WTC11 (cell line): ENCODE measurements around the gene TEKT2. TPM values are rescaled to one million over a fixed set of nuclear protein-coding genes. Genes with fewer than 3 reads are reported as not detected.

Experiments
- ATAC-seq: fragments of 200-7000 bp; cut with Tn5 transposase; 2 replicates; pipeline ENCODE4 v1.10.0; 2021; ENCODE audit warnings: mild to moderate bottlenecking, moderate library complexity
- CTCF ChIA-PET: fragments of 300-600 bp; sonication (Branson Sonifier 250); formaldehyde crosslinking; loops from one replicate; lab custom pipeline; 2021; ENCODE audit warnings: antibody characterized with exemption; lab: Charles Lee
- POLR2A ChIA-PET: fragments of 350-600 bp; sonication (Branson Sonifier 250); formaldehyde crosslinking; loops from one replicate; lab custom pipeline; 2021; ENCODE audit warnings: antibody characterized with exemption; lab: Charles Lee
- DNase-seq: peaks from one replicate; pipeline ENCODE4 v3.0.0; 2021; ENCODE audit warnings: low spot score
- H3K27ac Mint-ChIP-seq: 2 replicates; pipeline ENCODE4 v1.8.0; 2021; ENCODE audit warnings: mixed read lengths
- H3K27me3 Mint-ChIP-seq: 2 replicates; pipeline ENCODE4 v1.8.0; 2021; ENCODE audit warnings: low read depth, mild to moderate bottlenecking, moderate library complexity, mixed read lengths
- H3K36me3 Mint-ChIP-seq: 2 replicates; pipeline ENCODE4 v1.8.0; 2021; ENCODE audit warnings: mixed read lengths
- H3K4me1 Mint-ChIP-seq: 2 replicates; pipeline ENCODE4 v1.8.0; 2022; ENCODE audit warnings: mixed read lengths
- H3K4me3 Mint-ChIP-seq: 2 replicates; pipeline ENCODE4 v1.8.0; 2021; ENCODE audit warnings: mild to moderate bottlenecking, moderate library complexity, mixed read lengths
- H3K9me3 Mint-ChIP-seq: 2 replicates; pipeline ENCODE4 v1.8.0; 2021; ENCODE audit warnings: mixed read lengths
- CBFB ChIP-seq: sonication (generic); formaldehyde crosslinking; IDR thresholded peaks from 2 replicates; pipeline ENCODE4 v1.8.1; 2022; ENCODE audit warnings: mild to moderate bottlenecking, low read depth, missing genetic modification reagents
- EMX1 ChIP-seq: fragments of 250-450 bp; sonication (Bioruptor Pico); IDR thresholded peaks from 2 replicates; pipeline ENCODE4 v1.8.0; 2021; ENCODE audit warnings: mild to moderate bottlenecking
- JAZF1 ChIP-seq: fragments of 250-450 bp; sonication (Bioruptor Pico); IDR thresholded peaks from 2 replicates; pipeline ENCODE4 v1.9.0; 2021; ENCODE audit warnings: moderate library complexity, mild to moderate bottlenecking, inconsistent platforms
- ZNF219 ChIP-seq: sonication (generic); formaldehyde crosslinking; IDR thresholded peaks from 2 replicates; pipeline ENCODE4 v1.8.0; 2023; ENCODE audit warnings: missing genetic modification reagents, mild to moderate bottlenecking, borderline replicate concordance
- ZNF263 ChIP-seq: sonication (generic); formaldehyde crosslinking; IDR thresholded peaks from 2 replicates; pipeline ENCODE4 v1.8.1; 2022; ENCODE audit warnings: low read depth, mild to moderate bottlenecking, moderate library complexity, missing genetic modification reagents
- ZNF396 ChIP-seq: fragments of 250-450 bp; sonication (Bioruptor Pico); IDR thresholded peaks from 2 replicates; pipeline ENCODE4 v1.8.0; 2021; ENCODE audit warnings: mild to moderate bottlenecking, moderate library complexity, borderline replicate concordance
- total RNA-seq: library from RNA; stranded (reverse); gene quantifications from 3 replicates; pipeline ENCODE4 v1.2.3, GENCODE V29; 2021
- TF ChIP-seq, protein P1 (sequence below): sonication (generic); formaldehyde crosslinking; IDR thresholded peaks from 2 replicates; pipeline ENCODE4 v1.8.1; 2022; ENCODE audit warnings: low read depth, mild to moderate bottlenecking, moderate library complexity, missing genetic modification reagents, borderline replicate concordance
- TF ChIP-seq, protein P2 (sequence below): sonication (generic); formaldehyde crosslinking; IDR thresholded peaks from 2 replicates; pipeline ENCODE4 v1.8.0; 2022; ENCODE audit warnings: missing genetic modification reagents
- TF ChIP-seq, protein P3 (sequence below): sonication (generic); formaldehyde crosslinking; conservative IDR thresholded peaks from 2 replicates; pipeline ENCODE4 v1.8.1; 2023; ENCODE audit warnings: mild to moderate bottlenecking, low read depth, missing genetic modification reagents, moderate library complexity
- TF ChIP-seq, protein P4 (sequence below): fragments of 200-600 bp; IDR thresholded peaks from 2 replicates; pipeline ENCODE4 v1.8.0; 2022; ENCODE audit warnings: antibody characterized with exemption
- TF ChIP-seq, protein P5 (sequence below): fragments of 250-450 bp; sonication (Bioruptor Pico); IDR thresholded peaks from 2 replicates; pipeline ENCODE4 v2.1.2; 2022; ENCODE audit warnings: mild to moderate bottlenecking, moderate library complexity
- TF ChIP-seq, protein P6 (sequence below): sonication (generic); formaldehyde crosslinking; IDR thresholded peaks from 2 replicates; pipeline ENCODE4 v1.8.1; 2022; ENCODE audit warnings: mild to moderate bottlenecking, missing genetic modification reagents, moderate library complexity, borderline replicate concordance

The TEKT2 gene
- total RNA-seq, 1 experiment from 2014 or later = 1.9 TPM

DNA sequence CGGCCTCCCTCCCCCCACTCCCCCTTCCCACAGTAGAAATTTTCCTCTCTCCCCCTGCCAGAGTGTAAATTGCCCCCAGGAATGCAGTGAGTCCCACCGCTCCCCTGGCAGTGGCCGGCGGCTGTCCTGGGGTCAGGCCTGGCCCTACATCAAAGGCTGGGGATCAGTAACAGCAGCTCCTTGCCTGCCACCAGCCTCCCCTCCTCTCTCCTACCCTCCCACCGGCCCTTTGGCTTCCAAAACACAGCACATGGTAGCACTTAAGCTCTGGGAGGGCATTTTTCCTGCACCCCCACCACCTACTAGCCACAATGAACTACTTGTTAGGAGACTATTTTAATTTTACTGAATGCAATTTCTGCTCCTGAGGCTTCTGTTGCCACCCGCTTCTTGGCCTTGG lies 50.1 kb downstream of the TEKT2 start (continued):
- no peak for TF ChIP-seq ZNF219 (CRISPR knock-in tag)
- TF ChIP-seq, protein P1, sequence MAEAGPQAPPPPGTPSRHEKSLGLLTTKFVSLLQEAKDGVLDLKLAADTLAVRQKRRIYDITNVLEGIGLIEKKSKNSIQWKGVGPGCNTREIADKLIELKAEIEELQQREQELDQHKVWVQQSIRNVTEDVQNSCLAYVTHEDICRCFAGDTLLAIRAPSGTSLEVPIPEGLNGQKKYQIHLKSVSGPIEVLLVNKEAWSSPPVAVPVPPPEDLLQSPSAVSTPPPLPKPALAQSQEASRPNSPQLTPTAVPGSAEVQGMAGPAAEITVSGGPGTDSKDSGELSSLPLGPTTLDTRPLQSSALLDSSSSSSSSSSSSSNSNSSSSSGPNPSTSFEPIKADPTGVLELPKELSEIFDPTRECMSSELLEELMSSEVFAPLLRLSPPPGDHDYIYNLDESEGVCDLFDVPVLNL (CRISPR knock-in tag) = no peak

DNA sequence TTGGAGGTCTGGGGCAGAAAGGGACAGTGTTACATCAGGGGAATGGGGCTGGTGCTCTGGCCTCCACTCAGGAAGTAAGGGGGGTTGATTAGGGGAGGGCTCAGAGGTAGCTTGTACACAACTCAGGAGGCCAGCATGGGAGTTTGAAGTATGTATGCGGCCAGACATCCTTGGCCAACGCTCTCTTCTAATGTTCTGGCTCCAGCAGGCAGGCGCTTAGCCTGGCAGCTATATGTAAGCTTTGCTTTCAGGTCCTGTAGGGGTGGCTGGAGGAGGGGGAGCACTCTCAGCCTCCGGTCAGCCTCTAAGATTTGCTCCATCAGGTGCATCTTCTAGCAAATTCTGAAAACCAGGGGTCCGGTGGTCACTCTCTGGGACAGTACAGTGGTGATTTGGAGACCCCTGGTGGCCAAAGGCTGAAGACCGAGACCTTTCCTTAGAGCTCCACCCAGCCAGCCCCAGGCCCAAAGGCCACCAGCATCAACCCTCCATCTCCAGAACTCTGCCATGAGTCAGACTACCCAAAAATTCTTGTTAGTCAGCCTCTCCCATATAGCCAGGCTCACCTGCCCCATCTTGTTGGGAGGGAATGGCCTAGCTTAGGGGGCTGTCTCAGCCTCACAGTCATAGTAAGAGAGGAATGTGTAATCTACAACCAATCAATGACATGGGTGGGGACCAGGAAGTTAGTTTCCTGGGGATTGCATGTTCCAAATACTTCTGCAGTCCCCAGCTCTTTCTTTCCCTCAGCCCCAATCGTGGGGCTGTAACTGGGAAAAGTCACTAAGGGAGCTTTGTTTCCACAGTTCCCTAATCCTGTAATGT lies 50.8 kb downstream of the TEKT2 start:
- peak overlapping the region; percentile 26 for H3K27ac Mint-ChIP-seq
- TF ChIP-seq, protein P2, sequence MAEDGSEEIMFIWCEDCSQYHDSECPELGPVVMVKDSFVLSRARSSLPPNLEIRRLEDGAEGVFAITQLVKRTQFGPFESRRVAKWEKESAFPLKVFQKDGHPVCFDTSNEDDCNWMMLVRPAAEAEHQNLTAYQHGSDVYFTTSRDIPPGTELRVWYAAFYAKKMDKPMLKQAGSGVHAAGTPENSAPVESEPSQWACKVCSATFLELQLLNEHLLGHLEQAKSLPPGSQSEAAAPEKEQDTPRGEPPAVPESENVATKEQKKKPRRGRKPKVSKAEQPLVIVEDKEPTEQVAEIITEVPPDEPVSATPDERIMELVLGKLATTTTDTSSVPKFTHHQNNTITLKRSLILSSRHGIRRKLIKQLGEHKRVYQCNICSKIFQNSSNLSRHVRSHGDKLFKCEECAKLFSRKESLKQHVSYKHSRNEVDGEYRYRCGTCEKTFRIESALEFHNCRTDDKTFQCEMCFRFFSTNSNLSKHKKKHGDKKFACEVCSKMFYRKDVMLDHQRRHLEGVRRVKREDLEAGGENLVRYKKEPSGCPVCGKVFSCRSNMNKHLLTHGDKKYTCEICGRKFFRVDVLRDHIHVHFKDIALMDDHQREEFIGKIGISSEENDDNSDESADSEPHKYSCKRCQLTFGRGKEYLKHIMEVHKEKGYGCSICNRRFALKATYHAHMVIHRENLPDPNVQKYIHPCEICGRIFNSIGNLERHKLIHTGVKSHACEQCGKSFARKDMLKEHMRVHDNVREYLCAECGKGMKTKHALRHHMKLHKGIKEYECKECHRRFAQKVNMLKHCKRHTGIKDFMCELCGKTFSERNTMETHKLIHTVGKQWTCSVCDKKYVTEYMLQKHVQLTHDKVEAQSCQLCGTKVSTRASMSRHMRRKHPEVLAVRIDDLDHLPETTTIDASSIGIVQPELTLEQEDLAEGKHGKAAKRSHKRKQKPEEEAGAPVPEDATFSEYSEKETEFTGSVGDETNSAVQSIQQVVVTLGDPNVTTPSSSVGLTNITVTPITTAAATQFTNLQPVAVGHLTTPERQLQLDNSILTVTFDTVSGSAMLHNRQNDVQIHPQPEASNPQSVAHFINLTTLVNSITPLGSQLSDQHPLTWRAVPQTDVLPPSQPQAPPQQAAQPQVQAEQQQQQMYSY (CRISPR knock-in tag) = no peak
- TF ChIP-seq, protein P3, sequence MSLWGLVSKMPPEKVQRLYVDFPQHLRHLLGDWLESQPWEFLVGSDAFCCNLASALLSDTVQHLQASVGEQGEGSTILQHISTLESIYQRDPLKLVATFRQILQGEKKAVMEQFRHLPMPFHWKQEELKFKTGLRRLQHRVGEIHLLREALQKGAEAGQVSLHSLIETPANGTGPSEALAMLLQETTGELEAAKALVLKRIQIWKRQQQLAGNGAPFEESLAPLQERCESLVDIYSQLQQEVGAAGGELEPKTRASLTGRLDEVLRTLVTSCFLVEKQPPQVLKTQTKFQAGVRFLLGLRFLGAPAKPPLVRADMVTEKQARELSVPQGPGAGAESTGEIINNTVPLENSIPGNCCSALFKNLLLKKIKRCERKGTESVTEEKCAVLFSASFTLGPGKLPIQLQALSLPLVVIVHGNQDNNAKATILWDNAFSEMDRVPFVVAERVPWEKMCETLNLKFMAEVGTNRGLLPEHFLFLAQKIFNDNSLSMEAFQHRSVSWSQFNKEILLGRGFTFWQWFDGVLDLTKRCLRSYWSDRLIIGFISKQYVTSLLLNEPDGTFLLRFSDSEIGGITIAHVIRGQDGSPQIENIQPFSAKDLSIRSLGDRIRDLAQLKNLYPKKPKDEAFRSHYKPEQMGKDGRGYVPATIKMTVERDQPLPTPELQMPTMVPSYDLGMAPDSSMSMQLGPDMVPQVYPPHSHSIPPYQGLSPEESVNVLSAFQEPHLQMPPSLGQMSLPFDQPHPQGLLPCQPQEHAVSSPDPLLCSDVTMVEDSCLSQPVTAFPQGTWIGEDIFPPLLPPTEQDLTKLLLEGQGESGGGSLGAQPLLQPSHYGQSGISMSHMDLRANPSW (CRISPR knock-in tag) = no peak
- TF ChIP-seq, protein P4, sequence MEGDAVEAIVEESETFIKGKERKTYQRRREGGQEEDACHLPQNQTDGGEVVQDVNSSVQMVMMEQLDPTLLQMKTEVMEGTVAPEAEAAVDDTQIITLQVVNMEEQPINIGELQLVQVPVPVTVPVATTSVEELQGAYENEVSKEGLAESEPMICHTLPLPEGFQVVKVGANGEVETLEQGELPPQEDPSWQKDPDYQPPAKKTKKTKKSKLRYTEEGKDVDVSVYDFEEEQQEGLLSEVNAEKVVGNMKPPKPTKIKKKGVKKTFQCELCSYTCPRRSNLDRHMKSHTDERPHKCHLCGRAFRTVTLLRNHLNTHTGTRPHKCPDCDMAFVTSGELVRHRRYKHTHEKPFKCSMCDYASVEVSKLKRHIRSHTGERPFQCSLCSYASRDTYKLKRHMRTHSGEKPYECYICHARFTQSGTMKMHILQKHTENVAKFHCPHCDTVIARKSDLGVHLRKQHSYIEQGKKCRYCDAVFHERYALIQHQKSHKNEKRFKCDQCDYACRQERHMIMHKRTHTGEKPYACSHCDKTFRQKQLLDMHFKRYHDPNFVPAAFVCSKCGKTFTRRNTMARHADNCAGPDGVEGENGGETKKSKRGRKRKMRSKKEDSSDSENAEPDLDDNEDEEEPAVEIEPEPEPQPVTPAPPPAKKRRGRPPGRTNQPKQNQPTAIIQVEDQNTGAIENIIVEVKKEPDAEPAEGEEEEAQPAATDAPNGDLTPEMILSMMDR = peak; percentile 80
- no peaks in the 10 kb centered on the region for H3K27me3 Mint-ChIP-seq
- CTCF ChIA-PET = interaction anchor here (0.6 to 5.5 kb wide), 47 partner anchors 11 to 316 kb away, joined by 3 to 142 read pairs (median 4); partner anchors contain the start of genes AGO1, AGO3, OSCP1 and SH3D21
- peak; percentile 95 for ATAC-seq
- POLR2A ChIA-PET = interaction anchor here (0.6 to 1.0 kb wide), 4 partner anchors 15 to 76 kb away, joined by 3 to 6 read pairs (median 4); partner anchors contain the start of gene TRAPPC3
- no peak overlapping the region for H3K4me3 Mint-ChIP-seq
- H3K9me3 Mint-ChIP-seq = no peaks in the 10 kb centered on the region
- peaks cover 15% of the 10 kb centered on the region; the same call in 1 of the 2 replicates for H3K36me3 Mint-ChIP-seq
- peaks cover 6% of the 10 kb centered on the region for H3K4me1 Mint-ChIP-seq
- DNase-seq = peak; percentile 81

DNA sequence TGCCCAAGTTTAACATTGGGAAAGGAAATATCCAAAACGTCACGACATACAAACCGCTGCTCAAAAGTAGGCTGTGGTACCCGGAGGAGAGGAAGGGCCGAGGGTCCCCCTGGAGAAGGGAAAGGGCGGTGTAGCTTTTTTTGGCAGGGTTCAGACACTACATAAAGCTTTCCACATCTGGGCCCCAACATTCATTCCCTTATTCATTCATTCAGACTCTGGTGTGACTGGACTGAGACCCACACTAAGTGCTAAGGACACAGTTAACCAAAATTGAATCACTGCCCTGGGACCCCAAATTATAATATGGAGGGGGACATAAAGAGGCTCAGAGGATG lies 51.4 kb downstream of the TEKT2 start:
- ATAC-seq (no peak), DNase-seq (no peak)
- ChIA-PET POLR2A (interaction anchor here (0.7 to 1.0 kb wide), 3 partner anchors 14 to 38 kb away, joined by 3 to 6 read pairs (median 5); partner anchors contain the start of gene TRAPPC3), CTCF (interaction anchor here (0.6 to 5.5 kb wide), 45 partner anchors 10 to 315 kb away, joined by 3 to 142 read pairs (median 4); partner anchors contain the start of genes AGO1, AGO3, OSCP1 and SH3D21)
- H3K27me3 Mint-ChIP-seq = no peaks in the 10 kb centered on the region
- H3K4me3 Mint-ChIP-seq = no peak overlapping the region
- H3K4me1 Mint-ChIP-seq = peaks cover 6% of the 10 kb centered on the region
- H3K27ac Mint-ChIP-seq = peak overlapping the region; percentile 26
- peaks cover 20% of the 10 kb centered on the region; the same call in 1 of the 2 replicates for H3K36me3 Mint-ChIP-seq
- no peaks in the 10 kb centered on the region for H3K9me3 Mint-ChIP-seq
- TF ChIP-seq, protein P2 (CRISPR knock-in tag) = no peak
- no peak for TF ChIP-seq ZNF263 (CRISPR knock-in tag)
- no peak for TF ChIP-seq JAZF1
- no peak for TF ChIP-seq CBFB (CRISPR knock-in tag)
- TF ChIP-seq, protein P5, sequence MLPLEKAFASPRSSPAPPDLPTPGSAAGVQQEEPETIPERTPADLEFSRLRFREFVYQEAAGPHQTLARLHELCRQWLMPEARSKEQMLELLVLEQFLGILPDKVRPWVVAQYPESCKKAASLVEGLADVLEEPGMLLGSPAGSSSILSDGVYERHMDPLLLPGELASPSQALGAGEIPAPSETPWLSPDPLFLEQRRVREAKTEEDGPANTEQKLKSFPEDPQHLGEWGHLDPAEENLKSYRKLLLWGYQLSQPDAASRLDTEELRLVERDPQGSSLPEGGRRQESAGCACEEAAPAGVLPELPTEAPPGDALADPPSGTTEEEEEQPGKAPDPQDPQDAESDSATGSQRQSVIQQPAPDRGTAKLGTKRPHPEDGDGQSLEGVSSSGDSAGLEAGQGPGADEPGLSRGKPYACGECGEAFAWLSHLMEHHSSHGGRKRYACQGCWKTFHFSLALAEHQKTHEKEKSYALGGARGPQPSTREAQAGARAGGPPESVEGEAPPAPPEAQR (CRISPR knock-in tag) = no peak
- TF ChIP-seq, protein P6, sequence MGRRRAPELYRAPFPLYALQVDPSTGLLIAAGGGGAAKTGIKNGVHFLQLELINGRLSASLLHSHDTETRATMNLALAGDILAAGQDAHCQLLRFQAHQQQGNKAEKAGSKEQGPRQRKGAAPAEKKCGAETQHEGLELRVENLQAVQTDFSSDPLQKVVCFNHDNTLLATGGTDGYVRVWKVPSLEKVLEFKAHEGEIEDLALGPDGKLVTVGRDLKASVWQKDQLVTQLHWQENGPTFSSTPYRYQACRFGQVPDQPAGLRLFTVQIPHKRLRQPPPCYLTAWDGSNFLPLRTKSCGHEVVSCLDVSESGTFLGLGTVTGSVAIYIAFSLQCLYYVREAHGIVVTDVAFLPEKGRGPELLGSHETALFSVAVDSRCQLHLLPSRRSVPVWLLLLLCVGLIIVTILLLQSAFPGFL (CRISPR knock-in tag) = no peak
- no peak for TF ChIP-seq EMX1 (CRISPR knock-in tag)
- TF ChIP-seq ZNF396 (CRISPR knock-in tag) = no peak
